Measurements from ENCODE around the gene CPM. TPM values are rescaled to one million over a fixed set of nuclear protein-coding genes. Genes with fewer than 3 reads are reported as not detected.
"Not testable (repeated sequence)": the region's sequence is repeated elsewhere in the genome, so short reads cannot be mapped to it uniquely, and the experiment has no call there.

Gene CPM
- total and polyA plus RNA-seq, 8 donors = 5.7 to 103 (median 45.8) TPM

DNA sequence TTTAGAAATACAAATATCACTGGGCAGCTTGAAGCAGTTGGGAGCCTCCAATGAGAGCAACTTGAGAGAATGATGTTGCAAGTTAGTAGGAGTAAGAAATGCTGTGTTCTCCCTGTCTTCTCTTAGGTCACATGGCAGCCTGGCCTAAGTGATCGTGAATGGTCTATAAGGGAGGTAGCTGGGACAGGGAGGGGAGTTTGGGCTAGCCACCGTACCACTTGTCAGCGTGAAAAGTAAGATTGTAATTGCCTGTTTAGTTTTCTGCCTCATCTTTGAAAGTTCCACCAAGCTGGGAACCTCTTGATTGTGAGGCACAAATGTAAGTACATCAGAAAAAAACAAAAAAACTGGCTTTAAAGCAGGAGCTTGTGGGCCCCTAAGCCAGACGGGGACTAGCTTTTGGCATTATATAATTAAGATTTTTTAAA is 88.6 kb downstream of the CPM start:
- TF ChIP-seq CTCF (IDR thresholded peaks at IDR 0.05) = no peak
- no peak for TF ChIP-seq POLR2A (IDR thresholded peaks at IDR 0.05)
- TF ChIP-seq POLR2AphosphoS5 (IDR thresholded peaks at IDR 0.05) = no peak
- no peak for TF ChIP-seq EP300 (IDR thresholded peaks at IDR 0.05)

GRCh38 chr12:68842784-68843567 is 90.0 kb downstream of the CPM start:
- Histone ChIP-seq H3K9me3 (no peaks in the 10 kb centered on the region), H3K4me1 (no peaks in the 10 kb centered on the region), H3K4me3 (no peak overlapping the region), H3K27me3 (no peaks in the 10 kb centered on the region), H3K36me3 (peaks cover 41 to 75% (median 70%) of the 10 kb centered on the region in 4 donors), H3K27ac (no peak overlapping the region)
- intact Hi-C loops (cut with DNase I; ENCODE audit: low total_unique reads) = no loop called here
- no peak for TF ChIP-seq CTCF (IDR thresholded peaks at IDR 0.05)
- WGBS, 5 donors = 70 to 83% (median 76%) methylated on average over 2 of the region's 2 CpGs
- no peak for DNase-seq

More for the DNA sequence above, 88.6 kb downstream of the CPM start:
- DNase-seq = no peak
- WGBS, 5 donors = 83 to 94% (median 91%) methylated on average over 4 of the region's 4 CpGs
- Histone ChIP-seq H3K27ac (no peak overlapping the region), H3K4me3 (no peak overlapping the region), H3K27me3 (no peaks in the 10 kb centered on the region), H3K4me1 (no peaks in the 10 kb centered on the region), H3K36me3 (peaks cover 29 to 61% (median 56%) of the 10 kb centered on the region in 4 donors), H3K9me3 (no peaks in the 10 kb centered on the region)
- intact Hi-C loops (cut with DNase I; ENCODE audit: low total_unique reads) = no loop called here

GRCh38 chr12:68842123-68842522 is 90.8 kb downstream of the CPM start:
- H3K27ac ChIP-seq = no peak overlapping the region
- no peak overlapping the region for H3K4me3 ChIP-seq
- TF ChIP-seq POLR2AphosphoS5 (IDR thresholded peaks at IDR 0.05) (no peak), EP300 (IDR thresholded peaks at IDR 0.05) (no peak), CTCF (IDR thresholded peaks at IDR 0.05) (no peak), POLR2A (IDR thresholded peaks at IDR 0.05) (no peak)
- WGBS, 5 donors = 94 to 96% (median 95%) methylated on average over 3 of the region's 3 CpGs
- no peaks in the 10 kb centered on the region for H3K9me3 ChIP-seq
- H3K4me1 ChIP-seq = no peaks in the 10 kb centered on the region
- intact Hi-C loops (cut with DNase I; ENCODE audit: low total_unique reads) = no loop called here
- H3K27me3 ChIP-seq = no peaks in the 10 kb centered on the region
- DNase-seq = no peak
- H3K36me3 ChIP-seq = peaks cover 46 to 83% (median 78%) of the 10 kb centered on the region in 4 donors

- H3K27ac ChIP-seq = no peak overlapping the region
- no peaks in the 10 kb centered on the region for H3K9me3 ChIP-seq
- peaks cover 50 to 87% (median 83%) of the 10 kb centered on the region in 4 donors for H3K36me3 ChIP-seq
- TF ChIP-seq POLR2AphosphoS5 (IDR thresholded peaks at IDR 0.05) = no peak
- no peak for TF ChIP-seq CTCF (IDR thresholded peaks at IDR 0.05)
- no peak for TF ChIP-seq POLR2A (IDR thresholded peaks at IDR 0.05)
- TF ChIP-seq EP300 (IDR thresholded peaks at IDR 0.05) = no peak
- intact Hi-C loops (cut with DNase I; ENCODE audit: low total_unique reads) = no loop called here
- H3K27me3 ChIP-seq = no peaks in the 10 kb centered on the region
- H3K4me1 ChIP-seq = no peaks in the 10 kb centered on the region
- H3K4me3 ChIP-seq = no peak overlapping the region
- 85 to 92% (median 88%) methylated on average over 2 of the region's 2 CpGs for WGBS, 5 donors
- no peak for DNase-seq
Observed at GRCh38 chr12:68841717-68842116, 91.3 kb downstream of the CPM start.

DNA sequence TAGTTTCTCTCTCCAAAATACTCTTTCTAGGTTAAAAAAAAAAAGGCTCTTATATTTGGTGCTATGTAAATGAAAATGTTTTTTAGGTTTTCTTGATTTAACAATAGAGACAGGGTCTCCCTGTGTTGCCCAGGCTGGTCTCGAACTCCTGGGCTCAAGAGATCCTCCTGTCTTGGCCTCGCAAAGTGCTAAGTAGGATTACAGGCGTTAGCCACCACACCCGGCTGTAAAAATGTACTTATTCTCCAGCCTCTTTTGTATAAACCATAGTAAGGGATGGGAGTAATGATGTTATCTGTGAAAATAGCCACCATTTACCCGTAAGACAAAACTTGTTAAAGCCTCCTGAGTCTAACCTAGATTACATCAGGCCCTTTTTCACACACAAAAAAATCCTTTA is 91.8 kb downstream of the CPM start:
- H3K4me3 ChIP-seq; DNase-seq; intact Hi-C loops (cut with DNase I; ENCODE audit: low total_unique reads); H3K4me1 ChIP-seq; H3K27ac ChIP-seq; H3K27me3 ChIP-seq; H3K9me3 ChIP-seq: not testable (repeated sequence)
- peaks cover 54 to 92% (median 88%) of the 10 kb centered on the region in 4 donors for H3K36me3 ChIP-seq
- WGBS, 5 donors = 94 to 97% (median 96%) methylated on average over 5 of the region's 5 CpGs
